ENCODE results near the gene UBE2D2. TPM values are rescaled to one million over a fixed set of nuclear protein-coding genes. Genes with fewer than 3 reads are reported as not detected.

UBE2D2 gene
- total and polyA plus RNA-seq, 7 donors = 61.5 to 177 (median 93.0) TPM

DNA sequence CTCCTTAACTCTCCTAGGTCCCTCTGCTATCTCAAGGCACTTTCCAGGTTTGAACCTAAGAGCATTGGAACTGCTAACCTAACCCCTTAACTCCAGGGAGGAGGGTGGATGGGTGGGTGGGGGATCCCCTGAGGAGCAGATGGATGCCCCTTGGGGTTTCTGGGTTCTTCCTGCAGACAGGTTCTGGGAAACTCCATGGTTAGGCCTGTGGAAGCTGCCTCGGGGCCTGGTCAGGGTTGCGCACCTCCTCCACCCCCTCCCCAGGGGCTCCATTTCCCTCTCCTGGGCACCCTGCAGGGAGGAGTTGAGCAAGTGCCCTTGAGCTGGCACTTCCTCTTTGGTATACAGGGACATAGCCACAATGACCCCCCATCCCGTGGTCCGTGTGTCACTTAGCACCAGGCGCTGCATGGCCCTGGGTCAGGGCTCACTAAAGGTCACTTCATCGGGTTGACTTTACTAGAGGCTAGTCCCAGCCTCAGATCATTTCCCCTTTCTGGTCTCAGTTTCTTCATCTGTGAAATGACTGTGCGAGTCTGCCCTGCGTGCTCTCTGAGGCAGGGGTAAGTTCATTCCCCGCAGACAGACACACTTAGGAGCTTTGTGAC lies 103.1 kb downstream of the UBE2D2 start:
- Histone ChIP-seq H3K9me3 (no peaks in the 10 kb centered on the region), H3K4me3 (no peak overlapping the region), H3K36me3 (no peaks in the 10 kb centered on the region), H3K4me1 (peaks cover 0 to 74% (median 65%) of the 10 kb centered on the region in 4 donors), H3K27ac (peak overlapping the region; percentile 88 to 95 (median 92)), H3K27me3 (no peaks in the 10 kb centered on the region)
- intact Hi-C loops (cut with DNase I) = no loop called here
- TF ChIP-seq EP300 (IDR thresholded peaks at IDR 0.05) = no peak
- TF ChIP-seq POLR2A (IDR thresholded peaks at IDR 0.05) = no peak
- TF ChIP-seq, protein P1, sequence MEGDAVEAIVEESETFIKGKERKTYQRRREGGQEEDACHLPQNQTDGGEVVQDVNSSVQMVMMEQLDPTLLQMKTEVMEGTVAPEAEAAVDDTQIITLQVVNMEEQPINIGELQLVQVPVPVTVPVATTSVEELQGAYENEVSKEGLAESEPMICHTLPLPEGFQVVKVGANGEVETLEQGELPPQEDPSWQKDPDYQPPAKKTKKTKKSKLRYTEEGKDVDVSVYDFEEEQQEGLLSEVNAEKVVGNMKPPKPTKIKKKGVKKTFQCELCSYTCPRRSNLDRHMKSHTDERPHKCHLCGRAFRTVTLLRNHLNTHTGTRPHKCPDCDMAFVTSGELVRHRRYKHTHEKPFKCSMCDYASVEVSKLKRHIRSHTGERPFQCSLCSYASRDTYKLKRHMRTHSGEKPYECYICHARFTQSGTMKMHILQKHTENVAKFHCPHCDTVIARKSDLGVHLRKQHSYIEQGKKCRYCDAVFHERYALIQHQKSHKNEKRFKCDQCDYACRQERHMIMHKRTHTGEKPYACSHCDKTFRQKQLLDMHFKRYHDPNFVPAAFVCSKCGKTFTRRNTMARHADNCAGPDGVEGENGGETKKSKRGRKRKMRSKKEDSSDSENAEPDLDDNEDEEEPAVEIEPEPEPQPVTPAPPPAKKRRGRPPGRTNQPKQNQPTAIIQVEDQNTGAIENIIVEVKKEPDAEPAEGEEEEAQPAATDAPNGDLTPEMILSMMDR (IDR thresholded peaks at IDR 0.05) = no peak
- TF ChIP-seq POLR2AphosphoS5 (IDR thresholded peaks at IDR 0.05) = no peak
- 57 to 80% methylated on average over 9 of the region's 9 CpGs for whole genome bisulfite sequencing, 2 donors
- peak; percentile 82 for DNase-seq

DNA sequence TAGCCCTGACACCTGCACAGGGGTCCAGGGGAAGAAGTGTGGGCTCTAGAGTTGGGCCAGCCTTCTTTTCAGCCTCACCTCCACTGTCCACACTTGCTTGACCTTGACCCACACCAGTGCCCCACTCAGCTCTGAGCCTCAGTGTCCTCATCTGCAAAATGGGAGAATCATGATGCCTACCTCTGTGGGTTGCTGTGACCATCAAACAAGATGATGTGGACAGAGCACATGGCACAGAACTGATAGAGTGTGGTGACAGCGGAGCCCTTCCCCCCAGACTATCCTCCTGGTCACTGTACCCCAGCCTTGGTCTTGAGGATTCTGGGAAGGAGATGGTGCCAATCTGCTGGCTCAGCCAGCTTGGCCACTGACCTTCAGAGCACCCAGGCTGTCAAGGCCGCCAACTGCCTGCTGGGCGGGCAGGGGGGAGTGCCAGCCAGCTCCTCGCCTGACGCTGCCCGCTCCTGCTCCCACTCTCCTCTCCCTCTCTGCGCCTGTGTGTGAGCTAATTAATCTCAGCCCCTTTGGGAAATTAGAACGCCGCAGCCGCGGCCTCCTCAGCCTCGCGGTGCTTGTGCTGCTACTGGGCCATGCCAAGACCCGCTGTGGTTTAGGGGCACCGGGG lies 103.7 kb downstream of the UBE2D2 start:
- no peak for TF ChIP-seq EP300 (IDR thresholded peaks at IDR 0.05)
- TF ChIP-seq POLR2AphosphoS5 (IDR thresholded peaks at IDR 0.05) = no peak
- TF ChIP-seq, protein P1 (IDR thresholded peaks at IDR 0.05) = no peak
- TF ChIP-seq POLR2A (IDR thresholded peaks at IDR 0.05) = no peak
- intact Hi-C loops (cut with DNase I) = no loop called here
- Histone ChIP-seq H3K27ac (peak overlapping the region; percentile 88 to 95 (median 92)), H3K27me3 (no peaks in the 10 kb centered on the region), H3K36me3 (no peaks in the 10 kb centered on the region), H3K9me3 (no peaks in the 10 kb centered on the region), H3K4me1 (peaks cover 0 to 74% (median 62%) of the 10 kb centered on the region in 4 donors), H3K4me3 (no peak overlapping the region)
- 77 to 91% methylated on average over 15 of the region's 15 CpGs for WGBS, 2 donors
- no peak for DNase-seq

DNA sequence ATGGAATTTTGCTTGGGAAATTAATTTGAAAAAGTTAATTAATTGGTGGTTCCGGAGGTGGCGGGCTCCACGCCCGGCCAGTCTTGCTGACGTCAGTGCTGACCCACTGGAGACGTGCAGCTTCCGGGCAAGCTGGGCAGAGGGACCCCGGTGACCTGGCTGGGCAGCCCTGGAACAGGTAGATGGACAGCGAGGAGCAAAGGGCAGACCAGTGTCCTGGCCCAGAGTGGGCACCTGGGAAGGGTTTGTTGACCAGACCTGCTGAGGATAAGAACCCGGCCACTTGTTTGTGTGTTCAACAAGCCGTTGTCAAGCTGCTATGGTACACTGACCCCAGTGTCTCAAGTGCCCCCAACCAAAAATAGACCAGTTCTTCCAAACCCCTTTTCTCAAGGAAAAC lies 104.5 kb downstream of the UBE2D2 start:
- intact Hi-C loops (cut with DNase I) = no loop called here
- 88% methylated on average over 11 of the region's 11 CpGs for WGBS, 2 donors
- Histone ChIP-seq H3K36me3 (no peaks in the 10 kb centered on the region), H3K9me3 (no peaks in the 10 kb centered on the region), H3K4me1 (peaks cover 0 to 74% (median 58%) of the 10 kb centered on the region in 4 donors), H3K27ac (peak overlapping the region; percentile 88 to 95 (median 92)), H3K27me3 (no peaks in the 10 kb centered on the region), H3K4me3 (no peak overlapping the region)
- no peak for DNase-seq
- no peak for TF ChIP-seq POLR2A (IDR thresholded peaks at IDR 0.05)
- TF ChIP-seq, protein P1 (IDR thresholded peaks at IDR 0.05) = no peak

DNA sequence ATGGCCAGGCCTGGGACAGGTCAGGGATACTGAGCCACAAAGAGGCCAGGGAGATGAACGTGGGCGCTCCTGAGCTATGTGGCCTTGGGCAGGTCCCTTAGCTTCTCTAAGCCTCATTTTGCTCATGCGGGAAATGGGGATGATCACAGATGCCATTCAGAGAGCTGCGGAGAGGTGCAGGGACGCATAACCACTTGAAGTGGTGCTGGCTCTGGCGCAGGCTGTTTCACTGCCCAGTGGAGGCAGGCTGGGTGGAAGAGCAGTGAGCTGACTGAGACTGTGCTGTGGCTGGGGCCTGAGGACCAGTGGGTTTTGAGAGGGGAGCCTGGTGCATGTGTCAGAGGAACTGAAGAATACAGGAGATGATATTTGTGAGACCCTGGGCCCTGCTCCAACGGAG lies 105.4 kb downstream of the UBE2D2 start:
- H3K27ac ChIP-seq = peak overlapping the region; percentile 88 to 95 (median 92)
- no peak for DNase-seq
- peaks cover 0 to 74% (median 54%) of the 10 kb centered on the region in 4 donors for H3K4me1 ChIP-seq
- no peaks in the 10 kb centered on the region for H3K27me3 ChIP-seq
- WGBS, 2 donors = 85 to 86% methylated on average over 7 of the region's 7 CpGs
- H3K4me3 ChIP-seq = no peak overlapping the region
- no peaks in the 10 kb centered on the region for H3K36me3 ChIP-seq
- TF ChIP-seq EP300 (IDR thresholded peaks at IDR 0.05) = no peak
- TF ChIP-seq POLR2AphosphoS5 (IDR thresholded peaks at IDR 0.05) = no peak
- TF ChIP-seq POLR2A (IDR thresholded peaks at IDR 0.05) = no peak
- TF ChIP-seq, protein P1 (IDR thresholded peaks at IDR 0.05) = no peak
- no peaks in the 10 kb centered on the region for H3K9me3 ChIP-seq
- intact Hi-C loops (cut with DNase I) = no loop called here
